Gastrocnemius medialis (tissue), 4 donors: Measurements from ENCODE around the gene PARD3B. TPM values are rescaled to one million over a fixed set of nuclear protein-coding genes. Genes with fewer than 3 reads are reported as not detected.

Experiments used
- ATAC-seq, 2 donors: fragments of 150-250 bp; one replicate each; pipeline ENCODE4 v1.9.1; 2016
- DNase-seq, 2 donors: peaks; one replicate each; pipeline ENCODE4 v3.0.0-alpha.2; 2019
- H3K27ac ChIP-seq, 4 donors: fragments of 200-600 bp; sonication (generic); 1 replicate in 1 of 4; 2 replicates in 3 of 4; pipeline ENCODE4 v1.5.1; 2016 to 2018; ENCODE audit warnings: mild to moderate bottlenecking in 2 of 4, moderate library complexity in 1 of 4
- H3K27me3 ChIP-seq, 3 donors: fragments of 200-600 bp; sonication (generic) in 2 of 3; 1 replicate in 1 of 3; 2 replicates in 2 of 3; pipeline versions ENCODE4 v1.5.1 to v1.6.0; 2016 to 2019; ENCODE audit warnings: mild to moderate bottlenecking in 1 of 3, moderate library complexity in 1 of 3
- H3K36me3 ChIP-seq, 2 donors: fragments of 200-600 bp; sonication (generic) in 1 of 2; one replicate each; pipeline ENCODE4 v1.5.1; 2017 to 2018
- H3K4me1 ChIP-seq, 2 donors: fragments of 200-600 bp; sonication (generic) in 1 of 2; one replicate each; pipeline ENCODE4 v1.5.1; 2016 to 2017; ENCODE audit warnings: mild to moderate bottlenecking in 2 of 2
- H3K4me3 ChIP-seq, 4 donors: fragments of 200-600 bp; sonication (generic) in 3 of 4; 1 replicate in 1 of 4; 2 replicates in 3 of 4; pipeline ENCODE4 v1.5.1; 2016 to 2019; ENCODE audit warnings: mild to moderate bottlenecking in 2 of 4
- H3K9me3 ChIP-seq, 3 donors: fragments of 200-600 bp; sonication (generic) in 2 of 3; 1 replicate in 1 of 3; 2 replicates in 2 of 3; pipeline ENCODE4 v1.5.1; 2016 to 2019
- POLR2A ChIP-seq, 2 donors: fragments of 450-650 bp; IDR thresholded peaks; one replicate each; pipeline ENCODE4 v1.6.1; 2017; ENCODE audit warnings: antibody characterized with exemption in 2 of 2, mild to moderate bottlenecking in 2 of 2, moderate library complexity in 2 of 2
- in situ Hi-C, 4 donors: fragments of 200-750 bp; cut with MboI; loops; one replicate each; pipeline versions ENCODE4 v1.15.0 to v1.8.0; 2017; ENCODE audit warnings: low sequenced_read_pairs in 4 of 4
- intact Hi-C: fragments of 100-400 bp; cut with DNase I; formaldehyde crosslinking; loops from one replicate; pipeline ENCODE4 v1.15.1; 2023; ENCODE audit warnings: low total_unique reads
- total RNA-seq, 4 donors: library from RNA; depleted of rRNA; stranded (reverse); fragments of >200 nt; gene quantifications; one replicate each; pipeline versions ENCODE4 v1.1.0 to v1.2.3, GENCODE V29; 2016
- TF ChIP-seq, protein P1 (sequence below), 5 experiments: fragments of 450-650 bp in 3 of 5; fragments of 200-600 bp in 2 of 5; sonication (generic) in 2 of 5; IDR thresholded peaks in 4 of 5; conservative IDR thresholded peaks in 1 of 5; 1 replicate in 4 of 5; 2 replicates in 1 of 5; pipeline ENCODE4 v1.5.1; 2016 to 2019; ENCODE audit warnings: antibody characterized with exemption in 5 of 5, mild to moderate bottlenecking in 3 of 5, moderate library complexity in 3 of 5

PARD3B gene
- total RNA-seq, 4 donors from 2014 or later: 2.2 to 15.5 (median 4.6) TPM

DNA sequence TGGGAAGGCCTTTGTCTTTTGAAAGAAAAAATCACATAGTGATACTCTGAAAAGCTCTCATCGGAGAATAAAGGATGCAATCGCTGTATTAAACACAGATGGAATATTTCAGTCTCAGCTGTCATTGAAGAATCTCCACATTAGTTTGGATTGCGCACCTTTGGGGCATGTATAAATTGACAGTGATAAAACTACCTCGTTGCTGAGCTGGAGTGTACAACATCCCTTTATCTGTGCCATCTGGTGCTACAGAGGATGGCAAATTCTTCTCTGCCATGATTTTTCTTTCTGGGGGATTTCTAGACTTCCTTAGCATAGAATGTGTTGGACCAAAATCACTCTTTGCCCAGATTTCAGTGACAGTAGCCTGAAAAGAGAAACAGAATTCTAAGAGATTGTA, 185.3 kb downstream of the PARD3B start:
- Histone ChIP-seq H3K4me3 (no peak overlapping the region), H3K27ac (no peak overlapping the region), H3K27me3 (no peaks in the 10 kb centered on the region), H3K4me1 (no peaks in the 10 kb centered on the region), H3K9me3 (no peaks in the 10 kb centered on the region), H3K36me3 (no peaks in the 10 kb centered on the region)
- ATAC-seq (no peak), DNase-seq (no peak)
- intact Hi-C loops (no loop called here), in situ Hi-C loops (no loop called here)
- TF ChIP-seq, protein P1, sequence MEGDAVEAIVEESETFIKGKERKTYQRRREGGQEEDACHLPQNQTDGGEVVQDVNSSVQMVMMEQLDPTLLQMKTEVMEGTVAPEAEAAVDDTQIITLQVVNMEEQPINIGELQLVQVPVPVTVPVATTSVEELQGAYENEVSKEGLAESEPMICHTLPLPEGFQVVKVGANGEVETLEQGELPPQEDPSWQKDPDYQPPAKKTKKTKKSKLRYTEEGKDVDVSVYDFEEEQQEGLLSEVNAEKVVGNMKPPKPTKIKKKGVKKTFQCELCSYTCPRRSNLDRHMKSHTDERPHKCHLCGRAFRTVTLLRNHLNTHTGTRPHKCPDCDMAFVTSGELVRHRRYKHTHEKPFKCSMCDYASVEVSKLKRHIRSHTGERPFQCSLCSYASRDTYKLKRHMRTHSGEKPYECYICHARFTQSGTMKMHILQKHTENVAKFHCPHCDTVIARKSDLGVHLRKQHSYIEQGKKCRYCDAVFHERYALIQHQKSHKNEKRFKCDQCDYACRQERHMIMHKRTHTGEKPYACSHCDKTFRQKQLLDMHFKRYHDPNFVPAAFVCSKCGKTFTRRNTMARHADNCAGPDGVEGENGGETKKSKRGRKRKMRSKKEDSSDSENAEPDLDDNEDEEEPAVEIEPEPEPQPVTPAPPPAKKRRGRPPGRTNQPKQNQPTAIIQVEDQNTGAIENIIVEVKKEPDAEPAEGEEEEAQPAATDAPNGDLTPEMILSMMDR (IDR thresholded peaks at IDR 0.05 in 4 of 5, conservative IDR thresholded peaks at IDR 0.05 in 1 of 5): no peak
- no peak for TF ChIP-seq POLR2A (IDR thresholded peaks at IDR 0.05)

DNA sequence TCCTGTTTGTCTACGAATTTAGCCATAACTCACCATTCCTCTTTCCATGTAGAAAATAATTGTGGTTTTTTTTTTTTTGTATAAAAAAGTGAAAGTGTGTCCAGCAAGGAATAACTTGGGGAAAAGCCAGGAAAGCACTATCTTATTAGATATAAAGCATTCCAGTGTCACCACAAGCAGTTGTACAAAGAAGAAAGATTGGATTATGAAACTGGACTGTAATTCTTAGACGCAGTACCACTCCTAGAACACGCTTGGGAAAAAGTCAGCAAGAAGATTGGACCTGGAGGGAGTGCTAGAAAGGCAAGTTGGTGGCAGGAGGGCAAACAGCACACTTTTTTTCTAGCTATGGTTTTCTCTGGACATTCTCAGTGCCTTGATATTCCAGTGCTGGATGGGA, 186.7 kb downstream of the PARD3B start:
- no peak overlapping the region for H3K27ac ChIP-seq
- intact Hi-C loops (no loop called here), in situ Hi-C loops (no loop called here)
- H3K4me3 ChIP-seq: no peak overlapping the region
- DNase-seq: no peak
- TF ChIP-seq POLR2A (IDR thresholded peaks at IDR 0.05): no peak
- TF ChIP-seq, protein P1 (IDR thresholded peaks at IDR 0.05 in 4 of 5, conservative IDR thresholded peaks at IDR 0.05 in 1 of 5): no peak
- no peaks in the 10 kb centered on the region for H3K9me3 ChIP-seq
- H3K4me1 ChIP-seq: no peaks in the 10 kb centered on the region
- ATAC-seq: no peak
- no peaks in the 10 kb centered on the region for H3K36me3 ChIP-seq
- no peaks in the 10 kb centered on the region for H3K27me3 ChIP-seq

DNA sequence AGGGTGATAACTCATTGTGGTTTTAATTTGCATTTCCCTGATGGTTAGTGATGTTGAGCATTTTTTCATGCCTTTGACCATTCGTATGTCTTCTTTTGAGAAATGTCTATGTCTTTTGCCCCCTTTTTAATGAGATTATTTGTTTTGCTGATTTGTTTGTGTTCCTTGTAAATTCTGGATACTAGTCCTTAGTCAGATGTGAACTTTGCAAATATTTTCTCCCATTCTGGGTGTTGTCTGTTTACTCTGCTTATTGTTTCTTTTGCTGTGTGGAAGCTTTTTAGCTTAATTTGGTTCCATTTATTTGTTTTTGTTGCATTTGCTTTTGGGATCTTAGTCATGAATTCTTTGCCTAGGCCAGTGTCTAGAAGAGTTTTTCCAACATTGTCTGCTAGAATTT, 192.0 kb downstream of the PARD3B start:
- Histone ChIP-seq H3K36me3 (no peaks in the 10 kb centered on the region), H3K4me1 (no peaks in the 10 kb centered on the region), H3K27me3 (no peaks in the 10 kb centered on the region), H3K9me3 (no peaks in the 10 kb centered on the region), H3K27ac (no peak overlapping the region), H3K4me3 (no peak overlapping the region)
- no peak for DNase-seq
- intact Hi-C loops: no loop called here
- in situ Hi-C loops: no loop called here
- no peak for ATAC-seq
- TF ChIP-seq, protein P1 (IDR thresholded peaks at IDR 0.05 in 4 of 5, conservative IDR thresholded peaks at IDR 0.05 in 1 of 5): no peak
- TF ChIP-seq POLR2A (IDR thresholded peaks at IDR 0.05): no peak

DNA sequence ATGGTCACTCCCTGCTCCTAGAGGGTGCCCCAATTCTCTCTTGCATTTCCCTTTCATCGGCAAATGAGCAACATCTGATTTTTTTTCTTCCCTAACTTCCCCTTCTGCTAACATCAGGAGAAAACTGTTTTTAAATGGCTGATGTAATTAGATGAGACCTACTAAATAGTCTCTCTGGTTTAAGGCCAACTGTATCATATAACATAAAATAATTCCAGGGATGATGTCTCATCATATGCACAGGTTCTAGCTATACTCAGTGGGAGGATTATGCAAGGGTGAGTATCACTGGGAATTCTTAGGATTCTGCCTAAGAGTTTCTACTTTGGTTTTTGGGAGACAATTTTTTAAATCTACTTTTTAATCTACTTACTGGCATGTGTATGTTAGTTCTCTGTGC, 193.4 kb downstream of the PARD3B start:
- Histone ChIP-seq H3K4me1 (no peaks in the 10 kb centered on the region), H3K27ac (no peak overlapping the region), H3K27me3 (no peaks in the 10 kb centered on the region), H3K4me3 (no peak overlapping the region), H3K36me3 (no peaks in the 10 kb centered on the region), H3K9me3 (no peaks in the 10 kb centered on the region)
- intact Hi-C loops: no loop called here
- in situ Hi-C loops: no loop called here
- DNase-seq: no peak
- TF ChIP-seq, protein P1 (IDR thresholded peaks at IDR 0.05 in 4 of 5, conservative IDR thresholded peaks at IDR 0.05 in 1 of 5): no peak
- TF ChIP-seq POLR2A (IDR thresholded peaks at IDR 0.05): no peak
- ATAC-seq: no peak

DNA sequence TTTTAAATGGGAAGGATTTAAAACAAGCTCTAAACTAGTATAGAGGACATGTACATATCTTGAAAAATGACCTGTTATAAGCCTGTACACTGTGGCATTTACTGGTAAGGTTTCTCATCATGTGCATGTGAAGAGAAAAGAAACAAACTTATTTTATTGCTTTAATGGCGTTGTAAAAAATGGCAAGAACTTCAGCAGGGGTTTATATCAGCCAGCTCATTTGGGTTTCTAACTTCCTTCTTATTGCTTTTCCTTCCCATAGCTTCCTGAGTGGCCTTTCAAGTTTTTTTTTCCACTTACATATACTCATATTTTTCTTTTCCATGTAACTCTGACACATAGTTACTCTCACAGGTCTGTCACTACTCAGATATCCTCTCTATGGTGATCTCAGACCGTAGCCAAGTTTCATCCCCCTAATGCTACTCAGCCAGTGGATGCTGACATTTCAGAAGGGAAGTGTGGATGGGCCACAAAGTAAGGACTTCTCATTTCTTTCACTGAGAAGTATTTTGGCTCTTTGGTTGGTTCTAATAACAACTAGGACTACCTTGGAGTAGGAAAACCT, 198.2 kb downstream of the PARD3B start:
- no peaks in the 10 kb centered on the region for H3K9me3 ChIP-seq
- intact Hi-C loops (no loop called here), in situ Hi-C loops (no loop called here)
- no peak overlapping the region for H3K27ac ChIP-seq
- H3K4me3 ChIP-seq: no peak overlapping the region
- no peak for TF ChIP-seq POLR2A (IDR thresholded peaks at IDR 0.05)
- TF ChIP-seq, protein P1 (IDR thresholded peaks at IDR 0.05 in 4 of 5, conservative IDR thresholded peaks at IDR 0.05 in 1 of 5): no peak
- no peaks in the 10 kb centered on the region for H3K4me1 ChIP-seq
- H3K27me3 ChIP-seq: no peaks in the 10 kb centered on the region
- no peak for ATAC-seq
- H3K36me3 ChIP-seq: no peaks in the 10 kb centered on the region
- no peak for DNase-seq
